GM19238 (cell line): Measurements from ENCODE around the gene PRPF18.
A peak's percentile ranks its signal among the peaks of the same experiment; 100 is the strongest.
"Not testable (repeated sequence)": the region's sequence is repeated elsewhere in the genome, so short reads cannot be mapped to it uniquely, and the experiment has no call there.

Experiments used
- DNase-seq: peaks from one replicate; pipeline ENCODE4 v3.0.0; 2011; ENCODE audit warnings: low spot score; ENCODE audit not compliant: insufficient read length

PRPF18 gene

GRCh38 chr10:13586676-13587355 is at the start of gene PRPF18:
Gene PRPF18 (plus strand): TSS chr10:13586965. CDS start chr10:13587087, 122 bp downstream.
- peak; percentile 91 for DNase-seq

GRCh38 chr10:13537985-13538384 is 48.8 kb upstream of the PRPF18 start:
- DNase-seq, result not testable (repeated sequence)

- DNase-seq, result no peak
Measured at GRCh38 chr10:13542533-13542932, 44.2 kb upstream of the PRPF18 start.

GRCh38 chr10:13550802-13551201 is 36.0 kb upstream of the PRPF18 start:
- no peak for DNase-seq

- no peak for DNase-seq
Measured at GRCh38 chr10:13555884-13556510, 30.8 kb upstream of the PRPF18 start.

- DNase-seq, result no peak
Measured at GRCh38 chr10:13559124-13559700, 27.6 kb upstream of the PRPF18 start.

- DNase-seq, result no peak
Measured at GRCh38 chr10:13560597-13560996, 26.2 kb upstream of the PRPF18 start.

GRCh38 chr10:13563481-13564445 is 23.0 kb upstream of the PRPF18 start:
- DNase-seq, result no peak

- DNase-seq, result no peak
Measured at GRCh38 chr10:13564576-13564975, 22.2 kb upstream of the PRPF18 start.

- DNase-seq, result no peak
Measured at GRCh38 chr10:13567030-13567429, 19.7 kb upstream of the PRPF18 start.

- DNase-seq, result no peak
Measured at GRCh38 chr10:13571541-13571940, 15.2 kb upstream of the PRPF18 start.

- DNase-seq, result no peak
Measured at GRCh38 chr10:13573960-13574359, 12.8 kb upstream of the PRPF18 start.

- DNase-seq, result no peak
Measured at GRCh38 chr10:13585195-13585751, 1.5 kb upstream of the PRPF18 start.

GRCh38 chr10:13585943-13586342 is 822 bp upstream of the PRPF18 start:
- no peak for DNase-seq

GRCh38 chr10:13587391-13587790 is 626 bp downstream of the PRPF18 start:
- DNase-seq, result no peak

GRCh38 chr10:13589316-13589715 is 2.6 kb downstream of the PRPF18 start:
- no peak for DNase-seq

GRCh38 chr10:13590886-13591285 is 4.1 kb downstream of the PRPF18 start:
- no peak for DNase-seq

- DNase-seq, result no peak
Measured at GRCh38 chr10:13592306-13592705, 5.5 kb downstream of the PRPF18 start.

GRCh38 chr10:13593535-13593934 is 6.8 kb downstream of the PRPF18 start:
- no peak for DNase-seq

- no peak for DNase-seq
Measured at GRCh38 chr10:13594641-13595040, 7.9 kb downstream of the PRPF18 start.

- no peak for DNase-seq
Measured at GRCh38 chr10:13597909-13598308, 11.1 kb downstream of the PRPF18 start.
